GM19324 (cell line): Measurements from ENCODE around the gene DENND2A.
A peak's percentile ranks its signal among the peaks of the same experiment; 100 is the strongest.
"Not testable (repeated sequence)": the region's sequence is repeated elsewhere in the genome, so short reads cannot be mapped to it uniquely, and the experiment has no call there.

ENCODE experiments used
- ATAC-seq: cut with Tn5 transposase; IDR thresholded peaks from one replicate; pipeline ENCODE4 v1.9.1; 2021; ENCODE audit warnings: mild to moderate bottlenecking, moderate library complexity; ENCODE audit not compliant: unreplicated experiment, low FRiP score

The DENND2A gene

GRCh38 chr7:140650367-140650766 is 9.8 kb upstream of the DENND2A start:
- no peak for ATAC-seq

DNA sequence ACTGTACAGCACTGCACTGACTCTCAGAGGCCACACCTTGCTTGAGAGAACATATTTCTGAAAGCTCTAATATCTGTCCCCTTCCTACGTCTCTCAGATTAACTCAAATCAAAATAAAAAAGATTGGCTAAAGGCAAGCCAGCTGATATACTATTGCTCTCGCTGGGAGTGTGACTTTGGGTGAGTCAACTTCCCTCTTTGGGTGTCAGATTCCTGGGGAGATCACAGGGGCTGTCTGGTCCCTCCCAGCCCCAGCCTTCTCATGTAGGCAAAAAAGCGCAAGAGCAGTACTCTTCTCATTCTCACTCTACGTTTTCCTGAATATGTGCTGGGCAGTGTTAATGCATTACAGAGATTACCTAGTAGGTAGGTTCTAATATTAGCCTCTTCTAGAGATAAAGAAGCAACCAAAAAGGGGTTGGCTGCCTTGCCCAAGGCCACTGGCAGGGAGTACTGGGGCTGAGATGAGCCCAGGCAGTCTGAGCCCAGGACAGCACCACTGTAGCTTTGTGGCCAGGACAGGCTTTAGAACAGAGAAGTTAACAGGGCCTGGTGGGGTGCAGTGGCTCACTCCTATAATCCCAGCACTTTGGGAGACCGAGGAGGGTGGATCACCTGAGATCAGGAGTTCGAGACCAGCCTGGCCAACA is 9.1 kb upstream of the DENND2A start:
- no peak for ATAC-seq

DNA sequence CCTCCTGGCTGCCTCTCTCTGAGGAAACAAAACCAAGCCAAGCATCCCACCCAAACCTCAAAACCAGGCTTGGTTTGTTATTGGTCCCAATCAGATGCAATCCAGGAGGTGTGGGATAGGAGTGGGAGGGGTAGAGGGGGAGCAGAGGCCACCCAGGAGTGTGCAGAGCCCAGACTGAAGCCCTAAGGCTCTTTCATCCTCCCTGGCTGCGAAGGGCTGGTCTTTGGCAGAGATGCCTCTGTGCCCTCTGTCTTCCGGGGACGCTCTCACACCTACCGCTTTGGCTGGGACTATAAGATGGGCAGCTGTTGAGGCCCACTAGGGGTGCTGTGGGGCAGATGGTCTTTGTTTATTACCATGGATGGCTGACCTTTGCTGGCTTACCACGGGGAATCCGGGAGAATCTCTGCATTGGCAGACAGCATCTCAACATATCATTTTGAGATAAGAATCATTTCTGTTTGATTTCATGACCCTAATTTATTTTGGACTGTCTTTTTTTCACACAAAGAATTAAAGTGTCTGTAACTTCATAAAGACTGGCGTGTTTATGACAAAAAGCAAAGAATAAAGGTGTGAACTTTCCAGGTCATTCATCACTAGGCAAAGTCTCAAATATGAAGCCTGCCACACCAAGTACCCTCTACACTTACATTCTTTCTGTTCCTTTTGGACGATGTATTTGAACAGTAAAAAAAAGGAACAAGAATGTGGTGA is 6.5 kb upstream of the DENND2A start:
- ATAC-seq, result peak; percentile 79

- no peak for ATAC-seq
Observed at GRCh38 chr7:140645166-140645900, 4.7 kb upstream of the DENND2A start.

DNA sequence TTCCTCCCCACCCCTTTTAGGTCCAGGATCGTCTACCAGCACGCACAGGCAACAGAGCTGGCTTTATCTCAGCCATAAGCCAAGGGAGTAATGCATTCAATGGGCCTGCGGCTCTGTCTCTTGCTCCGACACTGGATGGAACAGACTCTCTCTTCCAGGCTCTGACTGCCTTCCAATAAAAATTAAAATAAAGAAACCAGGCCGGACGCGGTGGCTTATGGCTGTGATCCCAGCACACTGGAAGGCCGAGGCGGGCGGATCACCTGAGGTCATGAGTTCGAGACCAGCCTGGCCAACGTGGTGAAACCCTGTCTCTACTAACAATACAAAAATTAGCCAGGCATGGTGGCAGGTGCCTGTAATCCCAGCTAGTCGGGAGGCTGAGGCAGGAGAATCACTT is 4.1 kb upstream of the DENND2A start:
- ATAC-seq, result not testable (repeated sequence)

DNA sequence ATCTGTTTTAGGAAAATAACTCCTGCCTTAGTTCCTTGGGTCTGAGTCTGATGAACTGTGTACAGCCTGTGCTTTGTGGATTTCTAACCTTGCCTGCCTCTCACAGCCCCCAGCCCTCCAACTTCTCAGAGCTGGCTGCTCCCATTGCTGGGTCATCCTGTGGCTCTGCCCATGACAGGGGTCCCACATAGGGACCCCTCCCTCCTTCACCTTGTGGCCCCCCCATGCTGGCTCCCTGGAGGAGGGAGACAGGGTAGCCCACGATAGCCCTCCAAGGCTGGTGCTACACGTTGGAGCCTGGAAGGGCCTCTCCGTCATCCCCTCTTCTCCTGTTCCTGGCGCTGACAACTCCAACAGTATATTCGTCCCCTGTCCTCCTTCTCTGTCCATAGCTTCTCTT is 2.8 kb upstream of the DENND2A start:
- no peak for ATAC-seq

DNA sequence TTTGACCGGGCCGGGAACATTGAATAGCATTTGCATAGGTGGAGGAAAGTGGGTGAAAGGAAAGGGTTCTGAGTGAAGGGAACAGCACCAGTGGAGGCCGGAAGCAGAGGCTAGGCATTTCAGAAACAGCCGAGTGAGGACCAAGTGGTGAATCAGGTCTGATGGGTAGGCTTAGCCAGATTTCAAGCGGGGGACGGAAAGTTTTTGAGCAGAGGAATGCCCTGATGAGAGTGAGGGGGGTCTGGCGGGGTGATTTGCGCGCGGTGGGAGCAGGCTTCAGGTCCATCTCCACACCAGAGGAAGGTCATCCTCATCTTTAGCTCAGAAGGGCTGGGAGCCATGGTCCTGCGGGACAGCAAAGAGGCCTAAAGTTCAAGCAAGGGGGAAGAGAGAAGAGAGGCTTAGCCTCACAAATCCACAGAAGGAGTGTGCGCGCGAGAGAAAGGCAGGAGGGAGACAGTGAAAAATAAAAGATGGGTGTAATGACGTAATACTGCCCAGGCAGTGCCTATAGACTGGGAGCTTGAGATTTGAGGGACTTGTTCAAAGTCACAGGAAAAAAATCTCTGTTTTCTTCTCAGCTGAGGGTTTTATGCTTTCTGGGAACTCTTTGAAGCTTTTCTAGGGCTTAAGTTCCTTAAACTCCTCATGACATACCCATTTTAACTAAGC is 1.0 kb upstream of the DENND2A start:
- ATAC-seq, result no peak

DNA sequence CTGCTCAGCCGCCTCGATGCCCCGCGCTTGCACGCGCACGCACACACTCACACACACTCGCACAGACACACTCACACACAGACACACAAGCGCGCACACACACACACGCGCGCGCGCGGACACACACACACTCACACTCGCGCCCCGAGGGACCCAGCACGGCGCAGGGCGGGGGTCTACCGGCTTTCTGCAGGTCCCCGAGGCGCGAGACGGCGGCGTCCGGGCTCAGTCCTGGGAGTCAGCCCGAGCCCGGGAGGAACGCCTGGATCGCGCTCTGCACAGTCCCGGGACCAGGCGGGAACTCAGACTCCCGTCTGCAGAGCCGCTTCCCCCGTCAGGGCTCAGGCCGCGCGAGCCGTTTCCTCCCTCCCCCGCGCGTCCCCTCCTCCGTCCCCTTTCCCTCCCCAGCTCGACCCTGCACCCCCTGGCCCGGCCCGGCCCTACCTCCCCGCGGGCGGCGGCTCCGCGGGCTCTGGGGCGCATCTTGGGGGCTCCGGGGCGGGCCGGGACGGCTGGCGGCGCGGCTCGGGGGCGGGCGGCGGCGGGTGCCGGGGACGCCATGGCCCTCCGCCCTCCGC is 464 bp downstream of the DENND2A start:
- ATAC-seq, result no peak

- ATAC-seq, result no peak
Observed at GRCh38 chr7:140639366-140640053, 1.1 kb downstream of the DENND2A start.

DNA sequence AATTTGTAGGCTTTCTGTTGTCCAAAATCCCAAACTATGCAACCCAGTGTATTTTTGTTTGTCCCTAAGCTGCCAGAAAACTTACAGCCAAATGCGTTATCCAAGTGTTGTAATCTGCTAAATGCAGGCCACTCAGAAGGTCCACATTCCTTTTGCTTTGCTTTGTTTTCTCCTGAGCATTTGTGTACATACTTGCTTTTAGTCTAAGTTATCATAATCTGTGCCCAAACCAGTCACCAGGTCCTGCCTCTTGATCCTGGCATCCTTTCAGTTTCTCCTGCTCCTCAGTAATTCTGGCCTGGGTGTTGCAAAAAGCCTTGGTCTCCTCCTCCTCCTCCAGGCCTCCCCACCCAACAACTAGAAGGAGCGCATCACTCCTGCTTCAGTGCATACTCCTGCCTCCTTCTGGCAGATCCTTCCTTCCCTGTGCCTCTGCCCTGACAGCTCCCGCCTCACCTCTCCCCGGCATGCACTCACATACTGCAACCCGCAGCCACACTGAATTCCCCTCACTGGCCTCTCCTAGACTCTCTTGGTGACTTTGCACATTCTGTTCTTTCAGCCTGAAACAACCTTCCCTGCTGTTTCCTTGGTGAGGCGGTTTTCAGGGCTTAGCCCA is 2.3 kb downstream of the DENND2A start:
- no peak for ATAC-seq

DNA sequence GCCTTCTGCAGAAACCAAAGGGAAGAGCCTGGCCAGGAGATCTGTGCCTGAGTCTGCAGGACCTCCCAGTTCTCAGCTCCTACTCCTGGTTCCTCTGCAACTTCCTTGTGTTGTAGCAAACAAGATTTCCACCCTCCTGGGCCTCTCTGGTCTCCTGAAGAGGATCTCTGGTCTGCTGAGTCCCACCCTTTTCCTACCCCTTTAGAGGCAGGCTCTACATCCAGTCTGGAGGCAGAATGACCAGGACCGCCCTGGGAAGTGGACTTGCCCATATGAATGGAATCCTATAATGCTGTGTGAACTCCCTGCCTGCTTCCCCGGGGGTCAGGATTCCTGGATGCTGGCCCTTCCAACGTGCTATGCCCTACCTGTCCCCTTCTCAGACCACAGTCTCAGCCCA is 3.2 kb downstream of the DENND2A start:
- no peak for ATAC-seq

GRCh38 chr7:140635816-140636215 is 4.8 kb downstream of the DENND2A start:
- ATAC-seq, result no peak

GRCh38 chr7:140635345-140635744 is 5.3 kb downstream of the DENND2A start:
- no peak for ATAC-seq

DNA sequence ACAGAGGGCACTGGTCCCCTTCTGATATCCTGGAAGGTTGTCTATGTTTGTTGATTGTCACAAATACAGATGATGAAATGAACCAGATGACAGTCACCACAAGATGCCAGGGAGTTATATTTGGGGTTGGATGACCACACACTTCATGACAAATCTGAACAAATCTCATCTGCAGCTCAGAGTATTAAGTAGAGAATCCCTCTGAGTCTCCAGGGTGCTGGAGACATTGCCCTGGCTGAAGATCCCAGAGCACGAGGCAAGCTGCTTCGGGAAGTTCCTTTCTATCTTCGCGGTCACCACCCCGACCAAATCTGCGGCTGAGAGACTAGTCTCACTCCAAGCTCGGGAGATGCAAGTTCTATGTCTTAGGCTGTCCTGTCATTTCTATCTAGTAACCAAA is 9.0 kb downstream of the DENND2A start:
- no peak for ATAC-seq

DNA sequence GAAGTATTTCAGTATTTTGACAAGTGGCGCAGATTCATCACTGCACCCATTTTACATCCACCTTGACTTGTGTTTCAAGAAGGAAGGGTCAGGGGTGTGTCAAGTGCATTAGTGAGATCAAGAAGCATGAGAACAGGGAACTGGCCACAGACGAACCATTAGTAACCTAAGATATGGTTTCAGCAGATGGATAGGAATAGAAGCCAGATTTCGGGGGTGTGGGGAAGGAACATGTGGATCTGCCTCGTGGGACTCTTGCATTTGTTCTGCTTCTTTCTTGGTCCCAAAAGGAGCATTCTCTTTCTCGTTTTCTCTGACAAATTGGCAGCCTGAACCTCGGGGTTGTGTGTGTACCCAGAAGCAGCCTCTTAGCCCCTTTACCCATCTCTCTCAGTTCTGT is 9.6 kb downstream of the DENND2A start:
- no peak for ATAC-seq

- ATAC-seq, result no peak
Observed at GRCh38 chr7:140625908-140626868, 14.4 kb downstream of the DENND2A start.

DNA sequence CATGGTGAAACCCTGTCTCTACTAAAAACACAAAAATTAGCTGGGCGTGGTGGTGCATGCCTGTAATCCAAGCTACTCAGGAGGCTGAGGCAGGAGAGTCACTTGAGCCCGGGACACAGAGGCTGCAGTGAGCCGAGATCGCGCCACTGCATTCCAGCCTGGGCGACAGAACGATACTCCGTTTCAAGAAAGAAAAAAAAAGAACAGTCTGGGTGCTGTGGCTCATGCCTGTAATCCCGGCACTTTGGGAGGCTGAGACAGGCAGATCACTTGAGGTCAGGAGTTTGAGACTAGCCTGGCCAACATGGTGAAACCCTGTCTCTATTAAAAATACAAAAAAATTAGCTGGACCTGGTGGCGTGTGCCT is 15.4 kb downstream of the DENND2A start:
- ATAC-seq, result not testable (repeated sequence)

DNA sequence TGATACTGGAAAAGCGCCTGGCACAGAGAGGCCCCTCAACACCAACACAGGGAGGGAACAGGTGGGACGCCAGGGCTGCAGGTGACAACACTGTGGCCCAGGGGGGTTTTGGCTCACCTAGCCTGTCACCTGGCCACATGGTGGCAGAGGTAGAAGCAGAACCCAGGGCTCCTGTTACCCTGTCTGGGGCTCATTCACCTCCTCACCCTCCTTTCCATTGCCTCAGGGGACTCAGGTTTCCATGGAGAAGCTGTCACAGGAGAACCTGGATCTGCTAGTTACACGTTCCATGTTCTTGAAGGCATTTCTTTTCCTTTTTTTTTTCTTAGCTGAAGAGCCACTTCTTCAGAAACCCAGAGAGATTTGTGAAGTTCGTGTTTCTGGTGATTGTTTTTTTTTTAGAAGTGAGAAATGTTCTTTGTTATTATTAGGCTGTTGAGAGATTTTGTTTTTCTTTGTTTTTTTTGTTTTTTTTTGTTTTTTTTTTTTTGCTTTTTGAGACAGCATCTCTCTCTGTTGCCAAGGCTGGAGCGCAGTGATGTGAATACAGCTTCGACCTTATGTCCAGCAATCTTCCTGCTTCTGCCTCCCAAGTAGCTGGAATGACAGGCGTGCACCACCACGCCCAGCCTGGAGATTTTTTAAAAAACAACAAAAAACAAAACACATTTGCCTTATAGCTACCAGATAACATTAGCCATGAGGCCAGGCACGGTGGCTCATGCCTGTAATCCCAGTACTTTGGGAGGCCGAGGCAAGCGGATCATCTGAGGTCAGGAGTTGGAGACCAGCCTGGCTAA is 16.0 kb downstream of the DENND2A start:
- no peak for ATAC-seq
